Stimulated activated CD4-positive, alpha-beta T cell treated with anti-CD3 and anti-CD28 coated beads, TNF-alpha, amount 100 ng/mL, for 1 hour (primary cell): ENCODE data around the gene EIF3L.
"Not testable (repeated sequence)": the region's sequence is repeated elsewhere in the genome, so short reads cannot be mapped to it uniquely, and the experiment has no call there.

Experiments
- DNase-seq, 3 donors: peaks; one replicate each; pipeline ENCODE4 v3.0.0-alpha.2; 2020; ENCODE audit warnings: low read depth in 3 of 3, low spot score in 1 of 3

Gene EIF3L

DNA sequence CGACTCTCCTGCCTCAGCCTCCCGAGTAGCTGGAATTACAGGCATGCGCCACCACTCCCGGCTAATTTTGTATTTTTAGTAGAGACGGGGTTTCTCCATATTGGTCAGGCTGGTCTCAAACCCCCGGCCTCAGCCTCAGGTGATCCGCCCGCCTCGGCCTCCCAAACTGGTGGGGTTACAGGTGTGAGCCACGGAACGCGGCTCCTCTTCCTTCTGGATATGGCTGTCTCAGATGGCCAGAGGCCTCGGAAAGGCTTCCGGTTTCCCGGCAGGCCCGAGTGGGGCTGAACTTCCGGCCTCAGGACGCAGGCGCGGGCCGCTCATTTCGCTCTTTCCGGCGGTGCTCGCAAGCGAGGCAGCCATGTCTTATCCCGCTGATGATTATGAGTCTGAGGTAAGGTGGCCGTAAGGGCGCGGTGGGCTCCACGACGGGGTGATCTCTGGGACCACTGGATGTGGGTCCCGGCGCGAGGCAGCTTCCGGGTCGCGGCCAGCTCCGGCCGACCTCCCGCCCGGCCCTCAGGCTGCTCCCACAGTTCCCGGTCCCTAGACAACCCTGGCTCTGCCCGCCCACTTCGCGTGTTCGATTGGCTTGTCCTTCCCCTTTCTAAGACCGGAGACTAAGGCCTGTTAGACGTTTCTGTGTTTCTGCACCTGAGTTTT lies at the start of gene EIF3L:
Gene EIF3L (plus strand): TSS at position 331 of the 663 bp plus-strand sequence. CDS start 31 bp downstream, at position 362.
- DNase-seq = peak; percentile 59 to 76 (median 72)

DNA sequence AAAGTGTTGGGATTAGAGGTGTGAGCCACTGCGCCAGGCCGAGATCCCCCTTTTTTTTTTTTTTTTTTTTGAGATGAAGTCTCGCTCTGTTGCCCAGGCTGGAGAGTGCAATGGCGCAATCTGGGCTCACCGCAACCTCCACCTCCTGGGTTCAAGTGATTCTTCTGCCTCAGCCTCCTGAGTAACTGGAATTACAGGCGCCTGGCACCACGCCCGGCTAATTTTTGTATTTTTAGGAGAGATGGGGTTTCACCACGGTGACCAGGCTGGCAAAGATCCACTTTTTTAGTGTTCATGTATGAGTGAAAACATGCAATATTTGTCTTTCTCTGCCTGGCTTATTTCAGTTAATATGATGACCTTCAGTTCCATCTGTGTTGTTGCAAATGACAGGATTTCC lies 49.2 kb upstream of the EIF3L start:
- DNase-seq = not testable (repeated sequence)

- DNase-seq = no peak
These were observed 47.3 kb upstream of the EIF3L start for GRCh38 chr22:37801946-37802309.

DNA sequence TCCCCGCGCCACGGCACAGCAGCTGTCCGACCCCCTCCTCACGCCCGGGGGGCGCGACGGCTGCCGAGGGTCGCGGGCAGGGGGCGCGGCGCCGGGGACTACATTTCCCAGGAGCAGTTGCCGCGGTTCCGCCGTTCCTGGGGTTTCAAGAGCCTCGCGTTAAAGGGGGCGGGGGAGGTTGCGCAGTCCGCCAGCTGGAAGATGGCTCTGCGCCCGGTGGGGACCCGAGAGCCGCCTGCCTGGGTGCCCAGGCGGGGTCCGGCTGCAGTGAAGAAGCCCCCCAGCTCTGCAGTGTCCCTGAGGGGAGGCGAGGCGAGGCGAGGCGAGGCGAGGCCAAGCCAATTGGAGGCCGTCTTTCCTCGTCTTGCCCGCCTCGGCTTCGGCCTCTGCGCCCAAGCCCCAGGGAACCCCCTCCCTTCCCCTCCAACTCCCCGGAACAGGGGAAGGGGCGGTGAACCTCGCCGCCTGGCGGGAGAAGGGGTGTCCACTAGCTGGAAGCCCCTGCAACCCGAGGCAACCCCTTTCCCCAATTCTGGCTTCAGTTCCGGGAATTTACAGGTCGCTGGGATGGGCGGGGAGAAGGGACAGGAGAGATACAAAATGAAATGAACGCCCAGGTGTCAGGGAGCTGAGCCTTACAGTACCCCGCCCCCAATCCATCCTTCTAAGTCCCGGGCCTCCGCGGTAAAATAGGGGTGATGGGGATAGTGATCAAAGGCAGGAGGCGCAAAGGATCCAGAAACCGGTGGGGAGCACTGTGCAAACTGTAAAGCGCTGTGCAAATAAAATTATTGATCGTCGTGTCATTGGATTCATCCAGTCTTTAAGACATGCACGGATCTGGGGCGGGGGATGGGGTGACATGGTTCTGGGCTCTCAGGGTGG lies 46.7 kb upstream of the EIF3L start:
- no peak for DNase-seq

- no peak for DNase-seq
These were observed 46.0 kb upstream of the EIF3L start for GRCh38 chr22:37803195-37803638.

GRCh38 chr22:37803639-37804351 lies 45.4 kb upstream of the EIF3L start:
- DNase-seq = no peak

GRCh38 chr22:37804352-37804880 lies 44.8 kb upstream of the EIF3L start:
- DNase-seq = no peak

- DNase-seq = peak; percentile 19 to 68 (median 24)
These were observed 44.1 kb upstream of the EIF3L start for GRCh38 chr22:37804881-37805809.

- no peak for DNase-seq
These were observed 43.4 kb upstream of the EIF3L start for GRCh38 chr22:37805810-37806277.

GRCh38 chr22:37806409-37807333 lies 42.5 kb upstream of the EIF3L start:
- DNase-seq = no peak

DNA sequence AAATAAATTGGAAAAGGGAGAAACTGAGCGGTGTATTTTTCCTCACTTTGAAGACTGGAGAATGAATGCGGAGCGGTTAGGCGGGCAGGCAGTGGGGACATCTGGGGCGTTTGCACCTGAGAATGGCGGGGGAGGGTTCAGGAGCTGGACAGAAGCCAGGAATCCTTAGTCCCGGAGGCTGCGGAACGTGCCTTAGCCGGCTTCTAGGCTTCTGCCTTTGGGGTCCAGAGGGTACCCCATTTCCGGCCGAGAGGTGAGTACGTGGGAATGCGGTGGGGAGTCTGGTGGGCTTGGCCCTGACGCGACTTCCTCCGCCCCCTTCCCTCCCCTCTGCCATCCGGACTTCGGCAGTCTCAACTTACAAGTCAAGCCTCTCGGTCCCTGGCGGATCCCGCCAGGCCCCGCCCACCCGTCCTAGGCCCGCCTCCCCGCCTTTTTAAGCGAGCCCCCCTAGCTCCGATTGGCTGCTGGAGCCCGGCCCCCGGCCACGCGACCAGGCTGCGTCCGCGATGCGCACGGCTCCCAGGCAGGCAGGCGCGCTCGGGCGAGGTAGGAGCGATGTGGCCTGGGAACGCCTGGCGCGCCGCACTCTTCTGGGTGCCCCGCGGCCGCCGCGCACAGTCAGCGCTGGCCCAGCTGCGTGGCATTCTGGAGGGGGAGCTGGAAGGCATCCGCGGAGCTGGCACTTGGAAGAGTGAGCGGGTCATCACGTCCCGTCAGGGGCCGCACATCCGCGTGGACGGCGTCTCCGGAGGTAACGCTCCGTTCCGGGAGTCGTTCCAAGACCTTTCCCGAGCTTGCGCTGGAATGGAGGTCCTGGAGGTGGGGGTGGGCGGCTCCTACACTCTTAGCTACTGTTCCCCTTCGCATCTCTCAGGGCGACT lies 41.6 kb upstream of the EIF3L start, which contains the start of gene GCAT:
Gene GCAT (plus strand): TSS at position 525 of the 884 bp plus-strand sequence. CDS start 34 bp downstream, at position 559.
- DNase-seq = peak; percentile 53 to 86 (median 57)

DNA sequence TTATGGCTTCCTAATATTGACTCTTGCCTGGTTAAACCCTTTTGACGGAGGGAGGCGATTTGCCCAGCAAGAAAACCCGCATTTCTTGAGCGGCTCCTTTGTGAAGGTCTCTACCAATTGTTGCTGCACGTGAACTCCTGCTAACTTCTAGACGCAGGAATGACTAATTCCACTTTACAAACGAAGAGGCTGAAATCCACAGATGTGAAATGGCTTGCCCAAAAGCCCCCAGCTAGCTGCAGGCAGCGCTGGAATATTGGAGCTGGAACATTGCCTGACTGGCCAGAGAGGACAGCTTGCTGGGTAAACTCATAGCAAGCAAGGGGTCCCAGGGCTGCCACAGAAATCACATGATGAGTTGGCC lies 40.9 kb upstream of the EIF3L start:
- DNase-seq = no peak

DNA sequence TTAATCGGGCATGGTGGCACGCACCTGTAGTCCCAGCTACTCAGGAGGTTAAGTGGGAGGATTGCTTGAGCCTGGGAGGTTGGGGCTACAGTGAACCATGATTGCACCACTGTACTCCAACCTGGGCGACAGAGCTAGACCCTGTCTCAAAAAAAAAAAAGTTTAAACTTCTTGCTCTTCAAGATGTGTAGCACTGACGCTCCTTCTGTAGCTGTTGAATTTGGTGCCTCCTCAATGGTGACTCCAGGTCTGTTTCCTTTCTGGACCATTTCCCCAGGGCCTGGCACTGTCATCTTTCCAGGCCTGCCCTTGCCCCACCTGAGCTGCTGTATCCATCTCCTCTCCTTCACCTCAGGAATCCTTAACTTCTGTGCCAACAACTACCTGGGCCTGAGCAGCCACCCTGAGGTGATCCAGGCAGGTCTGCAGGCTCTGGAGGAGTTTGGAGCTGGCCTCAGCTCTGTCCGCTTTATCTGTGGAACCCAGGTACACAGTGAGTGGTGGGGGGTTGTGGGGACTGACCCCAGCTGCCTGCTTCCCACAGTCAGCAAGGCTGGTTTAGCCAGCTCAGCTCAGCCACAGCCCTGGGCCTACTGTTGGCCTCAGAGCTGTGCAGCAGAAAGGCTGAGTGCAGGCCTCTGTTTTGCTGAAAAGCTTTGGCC lies 39.4 kb upstream of the EIF3L start:
- DNase-seq = no peak

GRCh38 chr22:37811867-37812266 lies 37.4 kb upstream of the EIF3L start:
- DNase-seq = no peak

DNA sequence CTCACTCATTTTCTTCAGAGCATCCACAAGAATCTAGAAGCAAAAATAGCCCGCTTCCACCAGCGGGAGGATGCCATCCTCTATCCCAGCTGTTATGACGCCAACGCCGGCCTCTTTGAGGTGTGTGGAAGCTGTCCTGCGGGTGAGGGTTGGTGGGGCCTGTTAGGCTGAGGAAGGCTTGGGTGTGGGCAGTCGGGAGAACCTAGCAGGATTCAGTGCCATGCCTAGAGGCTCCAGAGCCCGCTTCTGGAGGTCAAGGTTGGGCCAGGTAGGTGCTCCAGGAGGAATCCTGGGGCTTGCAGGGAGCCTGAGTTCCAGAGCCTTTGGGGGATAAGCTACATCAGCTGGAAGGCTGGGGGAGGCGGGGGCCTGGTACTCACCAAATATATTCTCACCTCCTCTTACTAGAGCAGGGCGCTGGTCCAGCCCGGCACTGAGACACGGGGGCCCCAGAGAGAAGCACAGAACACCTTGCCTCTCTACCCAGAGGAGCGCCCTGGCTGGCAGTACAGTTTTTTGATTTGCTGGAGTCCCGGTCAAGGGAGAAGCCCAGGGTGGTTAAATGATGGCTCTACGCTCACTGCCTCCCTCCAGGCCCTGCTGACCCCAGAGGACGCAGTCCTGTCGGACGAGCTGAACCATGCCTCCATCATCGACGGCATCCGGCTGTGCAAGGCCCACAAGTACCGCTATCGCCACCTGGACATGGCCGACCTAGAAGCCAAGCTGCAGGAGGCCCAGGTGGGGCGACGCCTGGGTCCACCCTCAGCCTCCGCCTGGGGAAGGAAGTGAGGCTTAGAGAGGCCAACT lies 36.1 kb upstream of the EIF3L start:
- no peak for DNase-seq

DNA sequence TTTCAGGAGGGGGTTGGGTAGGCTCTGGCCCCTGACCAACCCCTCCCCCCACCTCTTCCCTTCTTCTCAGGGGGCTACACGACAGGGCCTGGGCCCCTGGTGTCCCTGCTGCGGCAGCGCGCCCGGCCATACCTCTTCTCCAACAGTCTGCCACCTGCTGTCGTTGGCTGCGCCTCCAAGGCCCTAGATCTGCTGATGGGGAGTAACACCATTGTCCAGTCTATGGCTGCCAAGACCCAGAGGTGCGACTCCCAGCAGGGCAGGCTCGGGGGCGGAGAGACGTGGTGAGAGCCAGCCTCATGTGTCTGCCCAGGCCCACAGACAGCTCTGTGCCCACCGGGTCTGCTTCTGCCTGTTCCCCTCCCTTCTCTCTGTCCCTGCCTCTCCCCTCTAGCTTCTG lies 33.6 kb upstream of the EIF3L start:
- DNase-seq = no peak
